ENCODE results near the gene TMEM106A.
"Not testable (repeated sequence)": the region's sequence is repeated elsewhere in the genome, so short reads cannot be mapped to it uniquely, and the experiment has no call there.

The TMEM106A gene

DNA sequence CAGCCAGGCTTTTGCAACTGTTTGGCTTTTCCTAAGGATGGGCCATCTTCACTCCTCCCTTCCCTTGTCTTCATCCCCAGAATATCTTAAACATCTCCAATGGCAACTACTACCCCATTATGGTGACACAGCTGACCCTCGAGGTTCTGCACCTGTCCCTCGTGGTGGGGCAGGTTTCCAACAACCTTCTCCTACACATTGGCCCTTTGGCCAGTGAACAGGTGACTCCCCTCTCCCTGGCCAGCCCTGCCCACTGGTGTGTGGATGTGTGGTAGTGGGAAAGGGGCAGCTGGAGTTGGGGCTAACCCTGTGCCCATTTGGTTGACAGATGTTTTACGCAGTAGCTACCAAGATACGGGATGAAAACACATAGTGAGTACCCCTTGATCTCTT, 4.7 kb downstream of the TMEM106A start:
- DNase-seq, result no peak

DNA sequence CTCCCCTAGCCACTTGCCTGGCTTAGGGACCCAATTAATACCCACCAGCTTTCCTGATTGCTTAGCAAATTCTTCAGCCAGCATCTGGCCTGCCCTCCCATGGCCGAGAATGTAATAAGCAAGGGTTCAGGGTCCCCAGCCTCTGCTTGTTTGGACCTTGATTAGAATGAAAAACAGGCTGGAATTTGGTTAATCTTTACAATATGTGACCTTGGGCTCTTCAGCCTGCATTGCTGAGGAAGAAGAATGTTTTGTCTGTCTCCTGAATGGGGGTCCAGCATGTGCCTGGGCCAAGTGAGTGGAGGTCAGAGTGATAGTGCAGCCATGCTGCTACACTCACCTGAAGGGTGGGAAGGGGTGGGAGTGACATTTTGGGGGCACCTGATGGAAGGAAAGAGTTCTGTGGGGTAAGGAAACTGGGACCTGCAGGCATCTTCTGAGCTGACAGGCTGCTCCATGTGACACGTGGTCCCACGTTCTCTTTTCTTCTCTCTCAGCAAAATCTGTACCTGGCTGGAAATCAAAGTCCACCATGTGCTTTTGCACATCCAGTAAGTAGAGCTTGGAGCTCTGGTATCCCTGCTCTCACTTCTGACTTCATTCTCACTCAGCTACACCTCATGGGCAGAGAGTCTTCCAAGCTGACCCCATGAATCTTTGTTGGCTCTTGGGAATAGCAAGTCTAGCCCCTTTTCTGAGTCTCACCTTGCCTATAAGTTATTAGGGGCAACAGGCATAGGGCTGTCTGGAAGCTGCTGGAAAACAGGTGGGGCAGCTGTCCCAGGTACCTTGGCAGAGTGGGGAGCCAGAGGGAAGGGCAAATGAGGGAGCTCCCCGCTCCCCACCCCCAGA, 5.3 kb downstream of the TMEM106A start:
- DNase-seq, result no peak

DNA sequence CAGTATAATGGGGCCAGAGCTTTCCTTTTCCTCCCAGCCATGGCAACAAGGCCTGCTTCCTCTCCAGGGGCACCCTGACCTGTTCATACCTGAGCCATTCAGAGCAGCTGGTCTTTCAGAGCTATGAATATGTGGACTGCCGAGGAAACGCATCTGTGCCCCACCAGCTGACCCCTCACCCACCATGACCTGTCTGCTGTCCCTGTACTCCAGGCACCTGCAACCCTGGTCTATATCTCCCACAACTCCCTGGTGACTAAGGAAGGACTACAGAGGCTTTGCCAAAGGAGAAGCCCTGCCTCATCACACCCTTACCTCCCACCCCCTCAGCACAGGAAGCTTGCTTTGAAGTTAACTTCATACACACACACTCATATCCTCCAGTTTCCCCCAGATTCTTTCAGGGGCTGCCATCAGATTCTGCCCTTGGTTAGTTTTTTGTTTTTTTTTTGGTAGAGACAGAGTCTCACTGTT, 6.0 kb downstream of the TMEM106A start:
- no peak for DNase-seq

DNA sequence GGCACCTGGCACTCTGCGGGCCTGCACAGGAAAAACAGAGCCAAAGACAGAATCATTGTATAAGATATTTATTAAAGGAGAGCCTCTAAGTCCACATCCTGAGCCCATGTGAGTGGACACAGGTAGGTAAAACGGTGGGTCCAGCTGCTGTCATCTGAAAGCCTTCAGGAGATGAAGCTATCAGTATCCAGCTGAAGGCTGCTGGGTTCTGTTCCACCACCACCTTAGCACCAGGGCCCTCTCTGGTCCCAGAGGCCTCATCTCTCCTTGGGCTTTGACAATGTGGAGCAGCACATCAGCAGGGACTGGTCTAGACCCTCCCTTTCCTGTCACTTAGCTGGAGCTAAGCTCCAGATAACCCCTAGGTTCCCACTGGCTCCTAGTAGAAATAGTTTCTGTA, 7.3 kb downstream of the TMEM106A start:
- DNase-seq, result no peak

DNA sequence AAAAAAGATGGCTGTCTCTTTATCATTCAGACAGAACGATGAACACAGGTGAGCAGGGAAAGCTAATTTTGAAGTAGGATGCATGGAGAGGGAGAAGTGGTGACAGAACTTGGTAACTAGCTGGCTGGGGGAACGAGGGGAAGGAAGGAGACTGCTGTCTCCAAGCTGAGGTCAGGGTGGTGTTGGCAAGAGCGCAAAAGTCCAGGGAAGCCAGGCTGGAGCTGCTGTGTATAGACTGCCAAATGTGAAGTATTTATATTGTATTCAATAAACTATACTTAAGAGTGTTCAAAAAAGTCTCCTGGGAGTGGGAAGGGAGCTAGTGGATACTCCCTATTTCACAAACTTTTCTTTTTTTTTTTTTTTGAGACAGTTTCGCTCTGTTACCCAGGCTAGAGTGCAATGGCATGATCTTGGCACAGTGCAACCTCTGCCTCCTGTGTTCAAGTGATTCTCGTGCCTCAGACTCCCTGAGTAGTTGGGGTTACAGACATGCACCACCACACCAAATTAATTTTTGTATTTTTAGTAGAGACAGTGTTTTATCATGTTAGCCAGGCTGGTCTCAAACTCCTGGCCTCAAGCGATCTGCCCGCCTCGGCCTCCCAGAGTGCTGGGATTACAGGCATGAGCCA, 8.2 kb downstream of the TMEM106A start:
- no peak for DNase-seq

DNA sequence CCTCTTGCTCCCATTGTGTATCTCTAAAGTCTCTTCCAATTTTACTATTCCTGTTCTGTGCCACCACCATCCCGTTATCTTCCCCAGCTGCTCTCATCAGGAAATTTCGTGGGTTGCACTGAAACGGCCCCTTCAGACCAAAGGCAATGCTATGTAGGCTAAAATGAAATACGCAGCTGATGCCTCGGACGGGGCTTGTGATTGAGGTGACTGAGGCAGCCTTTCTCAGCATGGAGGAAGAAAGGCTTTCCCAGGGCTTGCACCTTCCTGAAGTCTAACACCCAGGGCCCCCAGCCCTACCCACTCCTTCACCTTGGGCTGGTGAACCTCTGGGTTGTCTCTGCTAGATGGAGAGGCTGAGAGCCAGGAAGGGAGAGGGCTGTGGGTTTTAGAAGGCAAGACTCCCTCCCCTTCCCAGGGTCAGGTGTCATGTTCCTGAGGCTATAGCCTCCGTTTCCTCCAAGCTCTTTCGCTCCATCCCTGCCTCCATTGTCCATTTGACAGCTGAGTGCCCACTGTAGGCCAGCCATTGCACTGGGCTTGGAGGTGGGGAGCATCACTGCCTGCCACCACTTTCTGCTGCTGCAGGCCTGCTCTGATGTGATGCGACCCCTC, 8.9 kb downstream of the TMEM106A start:
- no peak for DNase-seq

DNA sequence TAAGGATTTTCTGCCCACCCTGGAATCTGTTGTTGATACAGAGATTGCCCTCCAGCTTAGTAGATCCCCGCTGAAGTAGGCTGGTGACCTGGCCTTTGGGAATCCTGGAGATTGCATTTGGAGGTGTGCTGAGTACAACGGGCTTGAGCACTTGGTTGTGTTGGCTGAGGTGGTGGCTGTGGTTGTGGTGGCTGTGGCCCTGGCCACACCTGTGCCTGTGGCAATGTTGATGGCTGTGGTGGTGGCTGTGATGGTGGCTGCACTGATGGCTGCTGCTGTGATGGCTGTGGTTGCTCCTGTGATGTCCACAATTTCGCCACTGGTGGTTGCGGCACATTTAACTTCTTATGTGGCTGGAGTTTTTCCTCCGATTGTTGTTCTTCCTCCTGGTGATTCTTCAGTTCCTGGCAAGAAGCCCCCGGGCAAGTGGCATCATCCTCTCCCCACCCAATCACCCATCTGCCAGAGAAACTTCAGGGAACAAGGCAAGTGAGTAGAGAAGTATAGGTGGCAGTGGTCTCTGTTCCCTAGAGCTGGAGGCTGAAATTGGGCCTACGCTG, 12.6 kb downstream of the TMEM106A start:
- DNase-seq, result no peak

DNA sequence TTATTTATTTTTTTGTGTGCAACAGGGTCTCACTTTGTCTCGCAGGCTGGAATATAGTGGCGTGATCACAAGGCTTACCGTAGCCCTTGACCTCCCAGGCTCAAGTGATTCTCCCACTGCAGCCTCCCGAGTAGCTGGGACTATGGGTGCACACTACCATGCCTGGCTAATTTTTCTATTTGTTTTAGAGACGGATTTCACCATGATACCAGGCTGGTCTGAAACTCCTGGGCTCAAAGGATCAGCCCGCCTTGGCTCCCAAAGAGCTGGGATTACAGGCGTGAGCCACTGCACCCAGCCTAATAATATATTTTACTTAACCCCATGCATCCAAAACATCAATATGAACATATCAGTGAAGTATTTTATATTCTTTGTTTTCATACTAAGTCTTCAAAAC, 14.7 kb downstream of the TMEM106A start:
- DNase-seq, result no peak

DNA sequence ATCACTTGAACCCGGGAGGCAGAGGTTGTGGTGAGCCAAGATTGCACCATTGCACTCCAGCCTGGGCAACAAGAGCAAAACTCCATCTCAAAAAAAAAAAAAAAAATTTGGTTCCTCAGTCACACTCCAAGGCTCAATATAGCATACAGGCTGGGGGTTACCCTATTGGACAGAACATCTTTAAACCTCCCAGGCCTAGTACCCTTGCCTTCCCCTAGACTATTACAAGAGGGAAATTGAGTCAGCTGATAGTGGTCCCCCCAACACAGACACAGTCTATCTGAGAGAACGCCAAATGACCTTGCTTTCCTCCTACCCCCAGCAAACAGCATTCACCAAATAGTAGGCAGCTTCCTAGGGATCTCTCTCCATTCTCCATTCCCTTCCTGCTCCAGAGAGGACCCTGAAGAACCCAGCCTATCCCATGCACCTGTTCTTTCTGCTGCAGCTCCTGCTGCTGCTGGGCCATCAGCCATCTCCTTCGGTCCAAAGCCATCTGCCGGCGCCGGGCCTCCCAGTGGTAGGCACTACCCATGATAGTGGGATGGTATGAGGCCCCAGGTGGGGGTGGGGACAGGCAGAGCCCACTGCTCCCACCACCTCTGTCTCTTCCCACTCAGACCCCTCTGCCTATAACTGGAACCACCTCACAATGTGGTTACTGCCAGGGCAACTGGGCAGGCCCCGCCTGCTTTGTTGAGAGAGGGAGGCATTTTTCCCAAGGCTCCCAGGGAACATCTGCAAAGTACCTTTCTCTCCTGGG, 16.5 kb downstream of the TMEM106A start, which contains the start of gene CCDC200:
CCDC200 (minus strand) TSS at position 604 of the 763 bp plus-strand sequence; CDS start at position 535, 69 bp downstream.
- DNase-seq, result not testable (repeated sequence)

DNA sequence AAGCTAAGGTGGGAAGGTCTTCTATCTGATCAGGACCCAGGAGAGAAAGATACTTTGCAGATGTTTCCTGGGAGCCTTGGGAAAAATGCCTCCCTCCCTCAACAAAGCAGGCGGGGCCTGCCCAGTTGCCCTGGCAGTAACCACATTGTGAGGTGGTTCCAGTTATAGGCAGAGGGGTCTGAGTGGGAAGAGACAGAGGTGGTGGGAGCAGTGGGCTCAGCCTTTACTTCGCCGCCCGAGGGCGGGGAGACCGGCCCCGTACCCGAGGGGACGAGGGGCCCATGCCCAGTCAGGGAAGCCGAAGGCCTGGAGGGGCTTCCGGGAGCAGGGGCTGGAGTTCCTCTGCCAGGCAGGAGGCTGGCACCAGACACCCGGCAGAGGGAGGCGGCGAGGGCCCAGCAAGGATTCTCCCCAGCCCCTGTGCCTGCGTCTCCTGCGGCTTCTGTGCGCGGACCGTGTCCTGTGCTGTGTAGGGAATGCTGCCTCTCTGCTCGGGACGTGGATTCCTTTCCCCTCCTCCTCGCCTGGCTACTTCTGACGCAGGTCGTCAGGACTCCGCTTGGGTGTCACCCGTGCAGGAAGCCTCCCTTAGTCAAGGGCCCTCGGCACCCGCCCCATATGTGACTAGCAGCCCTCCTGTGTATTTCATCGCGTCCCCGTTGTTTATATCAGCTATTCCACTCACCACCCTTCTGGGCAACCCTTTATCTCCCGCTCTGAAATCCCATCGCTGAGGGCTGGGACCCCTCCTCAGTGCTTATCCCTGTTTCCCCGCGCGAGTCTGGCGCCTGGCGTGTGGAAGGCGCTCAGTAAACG, 19.7 kb downstream of the TMEM106A start:
- DNase-seq, result not testable (repeated sequence)

DNA sequence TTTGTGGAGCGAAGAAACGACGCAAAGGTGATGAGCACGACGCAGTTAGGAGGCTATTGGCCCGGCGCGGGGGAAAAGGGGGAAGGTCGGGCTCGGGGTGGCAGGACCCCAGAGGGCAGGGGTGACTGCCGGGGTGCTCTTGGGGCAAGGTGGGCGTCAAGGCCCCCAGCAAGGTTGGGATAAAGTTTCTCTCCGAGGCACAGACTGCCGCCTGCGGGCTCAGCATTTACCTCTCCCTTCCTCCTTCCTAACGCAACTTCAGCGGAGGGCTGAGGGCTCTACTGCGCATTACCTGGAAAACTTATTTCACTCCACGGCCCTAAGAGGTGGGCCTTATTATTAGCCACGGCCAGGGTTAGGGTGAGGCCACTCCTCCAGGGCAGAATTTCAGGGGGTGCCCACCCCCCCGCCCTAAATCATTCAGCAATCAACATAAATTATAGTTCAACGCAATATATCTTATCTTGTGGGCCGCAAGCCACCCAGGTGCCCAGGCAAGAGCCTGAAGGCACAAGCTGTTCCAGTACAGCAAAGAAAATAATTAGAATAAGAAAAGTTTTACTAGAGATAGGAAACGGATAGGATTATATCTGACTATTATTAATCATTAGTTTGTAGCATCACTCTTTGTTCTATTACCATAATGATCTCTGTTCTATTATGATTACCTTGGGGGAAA, 20.5 kb downstream of the TMEM106A start:
- DNase-seq, result not testable (repeated sequence)

DNA sequence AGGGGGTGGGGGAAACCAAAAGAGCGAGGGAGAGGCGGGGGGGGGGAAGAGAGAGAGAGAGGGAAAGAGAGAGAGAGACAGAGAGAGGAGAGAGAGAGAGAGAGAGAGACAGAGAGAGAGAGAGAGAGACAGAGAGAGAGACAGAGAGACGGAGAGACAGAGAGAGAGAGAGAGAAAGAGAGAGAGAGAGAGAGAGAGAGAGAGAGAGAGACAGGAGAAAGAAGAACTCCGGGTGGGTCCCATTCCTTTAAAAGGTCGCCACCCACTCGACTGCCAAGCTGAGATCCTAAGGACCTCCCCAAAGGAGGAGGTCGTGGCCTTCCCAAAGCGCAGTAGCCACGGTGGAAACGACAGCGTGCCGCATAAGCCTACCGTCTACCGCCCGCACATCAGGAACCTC, 21.6 kb downstream of the TMEM106A start:
- not testable (repeated sequence) for DNase-seq

DNA sequence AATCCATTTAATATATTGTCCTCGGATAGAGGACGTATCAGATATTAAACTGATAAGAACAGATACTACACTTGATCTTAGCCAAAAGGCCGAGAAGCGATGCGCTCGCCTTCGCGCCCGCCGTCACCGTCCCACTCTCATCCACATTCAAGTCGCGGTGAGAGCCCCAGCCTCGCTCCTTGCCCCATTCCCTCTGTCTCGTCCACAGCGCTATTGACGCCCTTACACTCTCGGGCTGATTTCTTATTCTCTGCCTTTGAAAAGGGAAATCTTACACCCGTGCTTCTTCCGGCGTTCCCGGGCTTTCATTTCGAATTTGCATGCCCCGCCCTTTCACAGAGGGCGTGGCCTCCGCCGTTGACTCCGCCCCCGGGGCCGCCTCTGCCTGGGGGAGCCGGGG, 22.2 kb downstream of the TMEM106A start, which contains the start of gene RNU2-1:
RNU2-1 (minus strand) TSS at position 101 of the 400 bp plus-strand sequence.
- not testable (repeated sequence) for DNase-seq

DNA sequence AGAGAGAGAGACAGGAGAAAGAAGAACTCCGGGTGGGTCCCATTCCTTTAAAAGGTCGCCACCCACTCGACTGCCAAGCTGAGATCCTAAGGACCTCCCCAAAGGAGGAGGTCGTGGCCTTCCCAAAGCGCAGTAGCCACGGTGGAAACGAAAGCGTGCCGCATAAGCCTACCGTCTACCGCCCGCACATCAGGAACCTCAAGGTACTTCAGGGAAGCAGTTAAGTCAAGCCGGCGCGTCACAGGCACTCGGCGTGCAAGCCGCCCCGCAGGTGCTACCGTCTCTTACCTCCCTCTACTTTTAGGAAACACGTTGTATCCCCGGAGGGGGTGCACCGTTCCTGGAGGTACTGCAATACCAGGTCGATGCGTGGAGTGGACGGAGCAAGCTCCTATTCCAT, 27.9 kb downstream of the TMEM106A start:
- not testable (repeated sequence) for DNase-seq

DNA sequence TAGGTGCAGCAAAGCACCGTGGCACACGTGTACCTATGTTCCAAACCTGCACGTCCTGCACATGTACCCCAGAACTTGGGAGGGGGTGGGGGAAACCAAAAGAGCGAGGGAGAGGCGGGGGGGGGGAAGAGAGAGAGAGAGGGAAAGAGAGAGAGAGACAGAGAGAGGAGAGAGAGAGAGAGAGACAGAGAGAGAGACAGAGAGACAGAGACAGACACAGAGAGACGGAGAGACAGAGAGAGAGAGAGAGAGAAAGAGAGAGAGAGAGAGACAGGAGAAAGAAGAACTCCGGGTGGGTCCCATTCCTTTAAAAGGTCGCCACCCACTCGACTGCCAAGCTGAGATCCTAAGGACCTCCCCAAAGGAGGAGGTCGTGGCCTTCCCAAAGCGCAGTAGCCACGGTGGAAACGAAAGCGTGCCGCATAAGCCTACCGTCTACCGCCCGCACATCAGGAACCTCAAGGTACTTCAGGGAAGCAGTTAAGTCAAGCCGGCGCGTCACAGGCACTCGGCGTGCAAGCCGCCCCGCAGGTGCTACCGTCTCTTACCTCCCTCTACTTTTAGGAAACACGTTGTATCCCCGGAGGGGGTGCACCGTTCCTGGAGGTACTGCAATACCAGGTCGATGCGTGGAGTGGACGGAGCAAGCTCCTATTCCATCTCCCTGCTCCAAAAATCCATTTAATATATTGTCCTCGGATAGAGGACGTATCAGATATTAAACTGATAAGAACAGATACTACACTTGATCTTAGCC, 29.1 kb downstream of the TMEM106A start:
- DNase-seq, result not testable (repeated sequence)

DNA sequence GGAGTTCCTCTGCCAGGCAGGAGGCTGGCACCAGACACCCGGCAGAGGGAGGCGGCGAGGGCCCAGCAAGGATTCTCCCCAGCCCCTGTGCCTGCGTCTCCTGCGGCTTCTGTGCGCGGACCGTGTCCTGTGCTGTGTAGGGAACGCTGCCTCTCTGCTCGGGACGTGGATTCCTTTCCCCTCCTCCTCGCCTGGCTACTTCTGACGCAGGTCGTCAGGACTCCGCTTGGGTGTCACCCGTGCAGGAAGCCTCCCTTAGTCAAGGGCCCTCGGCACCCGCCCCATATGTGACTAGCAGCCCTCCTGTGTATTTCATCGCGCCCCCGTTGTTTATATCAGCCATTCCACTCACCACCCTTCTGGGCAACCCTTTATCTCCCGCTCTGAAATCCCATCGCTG, 34.8 kb downstream of the TMEM106A start:
- not testable (repeated sequence) for DNase-seq
